Measurements from ENCODE around the gene AASDH. TPM values are rescaled to one million over a fixed set of nuclear protein-coding genes. Genes with fewer than 3 reads are reported as not detected.
A peak's percentile ranks its signal among the peaks of the same experiment; 100 is the strongest.

The AASDH gene, protein sequence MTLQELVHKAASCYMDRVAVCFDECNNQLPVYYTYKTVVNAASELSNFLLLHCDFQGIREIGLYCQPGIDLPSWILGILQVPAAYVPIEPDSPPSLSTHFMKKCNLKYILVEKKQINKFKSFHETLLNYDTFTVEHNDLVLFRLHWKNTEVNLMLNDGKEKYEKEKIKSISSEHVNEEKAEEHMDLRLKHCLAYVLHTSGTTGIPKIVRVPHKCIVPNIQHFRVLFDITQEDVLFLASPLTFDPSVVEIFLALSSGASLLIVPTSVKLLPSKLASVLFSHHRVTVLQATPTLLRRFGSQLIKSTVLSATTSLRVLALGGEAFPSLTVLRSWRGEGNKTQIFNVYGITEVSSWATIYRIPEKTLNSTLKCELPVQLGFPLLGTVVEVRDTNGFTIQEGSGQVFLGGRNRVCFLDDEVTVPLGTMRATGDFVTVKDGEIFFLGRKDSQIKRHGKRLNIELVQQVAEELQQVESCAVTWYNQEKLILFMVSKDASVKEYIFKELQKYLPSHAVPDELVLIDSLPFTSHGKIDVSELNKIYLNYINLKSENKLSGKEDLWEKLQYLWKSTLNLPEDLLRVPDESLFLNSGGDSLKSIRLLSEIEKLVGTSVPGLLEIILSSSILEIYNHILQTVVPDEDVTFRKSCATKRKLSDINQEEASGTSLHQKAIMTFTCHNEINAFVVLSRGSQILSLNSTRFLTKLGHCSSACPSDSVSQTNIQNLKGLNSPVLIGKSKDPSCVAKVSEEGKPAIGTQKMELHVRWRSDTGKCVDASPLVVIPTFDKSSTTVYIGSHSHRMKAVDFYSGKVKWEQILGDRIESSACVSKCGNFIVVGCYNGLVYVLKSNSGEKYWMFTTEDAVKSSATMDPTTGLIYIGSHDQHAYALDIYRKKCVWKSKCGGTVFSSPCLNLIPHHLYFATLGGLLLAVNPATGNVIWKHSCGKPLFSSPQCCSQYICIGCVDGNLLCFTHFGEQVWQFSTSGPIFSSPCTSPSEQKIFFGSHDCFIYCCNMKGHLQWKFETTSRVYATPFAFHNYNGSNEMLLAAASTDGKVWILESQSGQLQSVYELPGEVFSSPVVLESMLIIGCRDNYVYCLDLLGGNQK
- 10 to 100 TPM; 19.2 to 23.7 TPM for total RNA-seq
- 10 to 100 TPM; 19.4 to 20.0 TPM for polyA plus RNA-seq

DNA sequence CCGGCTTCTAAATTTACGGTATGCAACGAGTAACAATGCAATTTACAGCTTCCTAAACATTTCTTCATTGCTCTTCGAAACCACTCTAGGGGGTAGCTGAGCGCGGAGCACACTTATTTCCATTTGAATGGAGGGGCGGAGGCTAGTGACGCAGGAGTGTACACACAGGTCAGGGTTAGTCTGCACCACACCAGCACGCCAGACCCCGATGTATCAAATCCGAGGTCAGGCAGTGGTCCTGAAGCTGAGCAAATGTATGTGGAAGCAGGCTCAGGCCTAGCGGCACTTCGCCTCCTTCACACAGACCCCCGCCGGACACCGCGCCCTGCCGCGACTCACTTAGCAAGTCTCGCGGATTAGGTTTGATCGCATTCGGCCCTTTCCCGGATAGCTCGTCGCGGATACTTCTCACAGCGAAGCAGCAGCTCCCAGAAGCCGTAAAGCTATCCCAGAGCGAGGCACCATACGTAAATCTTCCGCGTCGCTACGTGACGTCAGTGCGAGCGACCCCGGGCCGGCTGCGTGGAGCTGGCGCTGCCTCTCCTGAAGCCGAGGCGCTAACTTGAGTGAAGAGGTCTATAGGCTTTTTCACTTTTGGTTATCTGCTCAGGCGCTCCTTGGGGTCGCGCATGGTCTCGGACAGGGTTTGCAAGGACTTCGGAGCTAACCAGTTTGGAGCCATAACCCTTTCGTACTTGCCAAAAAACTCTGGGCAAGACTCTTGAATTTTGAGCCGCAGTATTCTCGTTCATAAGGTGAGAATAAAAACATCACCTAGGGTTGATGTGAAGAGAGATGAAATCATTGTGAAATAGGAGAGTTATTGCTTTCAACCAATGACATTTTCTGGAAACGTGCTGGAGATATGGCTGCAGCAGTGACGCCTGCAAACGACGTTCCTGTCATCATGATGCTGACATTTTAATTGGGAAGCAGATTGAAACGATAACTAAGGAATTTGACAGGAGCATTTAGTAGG is at the start of gene AASDH:
TSS of gene AASDH (minus strand) at position 469 of the 979 bp plus-strand sequence. CDS start 3,192 bp downstream, outside the sequence.
- peaks cover 2 to 13% of the 10 kb centered on the region in 2 donors for H3K36me3 Mint-ChIP-seq
- peak within 1 kb of the TSS; percentile 91 to 100 (median 96) for H3K4me3 Mint-ChIP-seq
- H3K9me3 ChIP-seq (ENCODE audit: control insufficient read depth in 1 of 2, low read length in 2 of 2) = no peaks in the 10 kb centered on the region
- peak within 1 kb of the TSS; percentile 81 for H3K27ac ChIP-seq (ENCODE audit: low read depth, low read length)
- H3K4me1 Mint-ChIP-seq = peaks cover 21 to 48% (median 37%) of the 10 kb centered on the region in 4 donors
- H3K27me3 ChIP-seq (ENCODE audit: insufficient read depth, low read length) = no peaks in the 10 kb centered on the region
- peaks cover 0 to 4% (median 0%) of the 10 kb centered on the region in 8 donors for H3K9me3 Mint-ChIP-seq
- no peaks in the 10 kb centered on the region for H3K36me3 ChIP-seq (ENCODE audit: insufficient read depth, low read length)
- CTCF ChIA-PET (ENCODE audit: partially characterized antibody) = interaction anchor here (1.0 to 2.1 kb wide), 11 partner anchors 10 to 590 kb away, joined by 3 to 15 read pairs (median 6); partner anchors contain the start of genes CEP135, NOA1, PAICS and PPAT
- H3K4me3 ChIP-seq (ENCODE audit: low read length in 2 of 2) = peak within 1 kb of the TSS; percentile 63 to 94
- POLR2A ChIA-PET (ENCODE audit: partially characterized antibody) = interaction anchor here (0.6 to 3.0 kb wide), 21 partner anchors 11 to 842 kb away, joined by 3 to 93 read pairs (median 4); partner anchors contain the start of genes CEP135, NOA1, PAICS and POLR2B
- peaks cover 20% of the 10 kb centered on the region for H3K4me1 ChIP-seq (ENCODE audit: insufficient read depth, low read length)
- H3K27ac Mint-ChIP-seq = peak within 1 kb of the TSS; percentile 98 to 100 (median 99)
- peak; percentile 94 to 96 (median 95) for DNase-seq
- H3K27me3 Mint-ChIP-seq = no peaks in the 10 kb centered on the region
- intact Hi-C loops (cut with micrococcal nuclease) = loop anchor here (1.0 to 5.0 kb wide), 8 partner anchors 49 to 840 kb away; partner anchors contain the start of genes ARL9, CEP135, CLOCK and NOA1

DNA sequence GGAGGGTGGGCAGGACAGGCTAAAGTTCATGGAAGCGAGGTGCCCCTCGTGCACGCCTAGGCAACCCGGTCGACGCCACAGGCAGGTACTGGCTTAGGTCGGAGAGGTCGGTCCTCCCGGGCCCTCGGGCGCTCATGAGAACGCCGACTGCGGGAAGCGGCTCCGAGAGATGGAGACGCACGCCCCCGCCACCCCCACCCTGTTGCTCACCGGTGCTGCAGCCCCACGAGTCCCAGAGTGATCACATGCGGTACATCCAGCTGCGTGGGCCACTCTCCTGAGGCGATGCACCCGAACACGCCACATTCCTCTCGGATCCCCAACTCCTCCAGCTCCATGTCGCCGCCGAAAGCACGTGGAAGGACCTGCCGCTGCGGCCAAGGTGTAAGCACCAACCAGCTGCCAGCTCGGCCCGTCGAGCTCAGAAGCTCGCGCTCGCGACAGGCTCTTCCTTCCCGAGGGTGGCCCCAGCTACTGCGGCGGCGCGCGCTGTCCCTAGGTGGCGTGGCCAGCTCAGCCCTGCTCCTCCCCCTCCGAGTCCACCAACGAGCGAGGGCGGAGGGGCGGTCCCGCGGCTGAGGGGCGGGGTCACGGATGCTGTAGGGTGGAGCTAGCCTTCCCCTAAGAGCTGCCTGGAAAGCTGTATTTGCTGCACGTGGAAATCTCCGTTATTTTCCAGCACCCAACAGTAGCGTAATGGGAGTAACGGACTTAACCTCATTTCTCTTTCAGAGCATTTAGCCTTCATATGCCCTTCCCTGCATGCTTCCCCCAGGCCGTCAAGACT is 48.0 kb upstream of the AASDH start, which contains the start of gene PPAT:
TSS of gene PPAT (minus strand) at position 476 of the 787 bp plus-strand sequence. CDS start at position 338, 138 bp downstream.
- Histone ChIP-seq H3K27me3 (ENCODE audit: insufficient read depth, low read length) (no peaks in the 10 kb centered on the region), H3K4me3 (ENCODE audit: low read length in 2 of 2) (peak within 1 kb of the TSS; percentile 76 to 82), H3K4me1 (ENCODE audit: insufficient read depth, low read length) (peaks cover 26% of the 10 kb centered on the region), H3K27ac (ENCODE audit: low read depth, low read length) (peak within 1 kb of the TSS; percentile 61), H3K9me3 (ENCODE audit: control insufficient read depth in 1 of 2, low read length in 2 of 2) (no peaks in the 10 kb centered on the region), H3K36me3 (ENCODE audit: insufficient read depth, low read length) (no peaks in the 10 kb centered on the region)
- POLR2A ChIA-PET (ENCODE audit: partially characterized antibody) = interaction anchor here (0.6 to 5.0 kb wide), 22 partner anchors 9 to 1040 kb away, joined by 3 to 93 read pairs (median 14); partner anchors contain the start of genes AASDH, CEP135, NOA1 and POLR2B
- peaks cover 0 to 4% (median 0%) of the 10 kb centered on the region in 8 donors for H3K9me3 Mint-ChIP-seq
- peaks cover 0 to 13% of the 10 kb centered on the region in 2 donors for H3K36me3 Mint-ChIP-seq
- peak within 1 kb of the TSS; percentile 90 to 99 (median 94) for H3K4me3 Mint-ChIP-seq
- DNase-seq = peak; percentile 98 to 99 (median 99)
- H3K27me3 Mint-ChIP-seq = peaks cover 0 to 2% of the 10 kb centered on the region in 2 donors
- peaks cover 23 to 62% (median 39%) of the 10 kb centered on the region in 4 donors for H3K4me1 Mint-ChIP-seq
- intact Hi-C loops (cut with micrococcal nuclease) = loop anchor here (1.0 to 5.0 kb wide), 7 partner anchors 95 to 1040 kb away; partner anchors contain the start of genes CLOCK, EXOC1, NOA1 and REST
- H3K27ac Mint-ChIP-seq = peak within 1 kb of the TSS; percentile 87 to 98 (median 96)
- CTCF ChIA-PET (ENCODE audit: partially characterized antibody) = interaction anchor here (0.6 to 6.4 kb wide), 20 partner anchors 10 to 557 kb away, joined by 3 to 81 read pairs (median 7); partner anchors contain the start of genes AASDH, NOA1, POLR2B and SRP72

DNA sequence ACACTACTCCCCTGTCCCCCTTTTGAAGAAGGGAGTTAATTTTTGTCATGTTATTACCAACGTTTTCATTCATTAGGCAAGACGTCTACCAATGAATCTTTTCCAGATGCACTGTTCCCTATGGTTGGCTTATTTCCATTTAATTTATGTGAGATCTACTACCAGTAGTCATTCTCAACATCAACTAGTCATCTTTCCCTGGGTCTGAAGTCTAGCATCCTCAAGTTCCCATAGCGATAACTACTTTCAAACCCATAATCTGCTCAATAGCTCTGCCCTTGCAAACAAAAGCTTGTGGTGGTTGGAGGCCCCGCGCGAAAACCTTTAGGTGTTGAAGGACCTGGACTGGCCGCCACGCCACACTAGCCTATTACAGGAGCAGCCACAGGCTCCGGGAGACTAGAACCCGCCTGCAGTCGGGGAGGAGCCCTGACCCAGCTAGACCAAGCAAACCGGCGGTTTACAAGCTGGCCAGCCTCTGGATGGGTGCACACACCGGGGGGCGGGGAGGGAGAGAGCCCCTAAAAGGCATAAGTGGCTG is 47.4 kb upstream of the AASDH start:
- peak overlapping the region; percentile 73 to 82 for H3K4me3 ChIP-seq (ENCODE audit: low read length in 2 of 2)
- DNase-seq = peak in 1 of 5 donors; percentile 27
- Mint-ChIP-seq H3K36me3 (peaks cover 0 to 13% of the 10 kb centered on the region in 2 donors), H3K27ac (peak overlapping the region; percentile 22 to 98 (median 96)), H3K9me3 (peaks cover 0 to 4% (median 0%) of the 10 kb centered on the region in 8 donors), H3K4me3 (peak overlapping the region; percentile 90 to 99 (median 94)), H3K4me1 (peaks cover 24 to 58% (median 36%) of the 10 kb centered on the region in 4 donors), H3K27me3 (peaks cover 0 to 2% of the 10 kb centered on the region in 2 donors)
- H3K27me3 ChIP-seq (ENCODE audit: insufficient read depth, low read length) = no peaks in the 10 kb centered on the region
- no peaks in the 10 kb centered on the region for H3K9me3 ChIP-seq (ENCODE audit: control insufficient read depth in 1 of 2, low read length in 2 of 2)
- ChIA-PET POLR2A (ENCODE audit: partially characterized antibody) (interaction anchor here (0.6 to 5.0 kb wide), 13 partner anchors 9 to 543 kb away, joined by 4 to 93 read pairs (median 23); partner anchors contain the start of genes AASDH, CEP135, NOA1 and POLR2B), CTCF (ENCODE audit: partially characterized antibody) (interaction anchor here (0.6 to 6.4 kb wide), 11 partner anchors 11 to 558 kb away, joined by 3 to 81 read pairs (median 7); partner anchors contain the start of genes AASDH and SRP72)
- H3K36me3 ChIP-seq (ENCODE audit: insufficient read depth, low read length) = no peaks in the 10 kb centered on the region
- intact Hi-C loops (cut with micrococcal nuclease) = loop anchor here (1.0 to 5.0 kb wide), 7 partner anchors 96 to 1039 kb away; partner anchors contain the start of genes CLOCK, EXOC1, NOA1 and REST
- peak overlapping the region; percentile 61 for H3K27ac ChIP-seq (ENCODE audit: low read depth, low read length)
- H3K4me1 ChIP-seq (ENCODE audit: insufficient read depth, low read length) = peaks cover 26% of the 10 kb centered on the region

DNA sequence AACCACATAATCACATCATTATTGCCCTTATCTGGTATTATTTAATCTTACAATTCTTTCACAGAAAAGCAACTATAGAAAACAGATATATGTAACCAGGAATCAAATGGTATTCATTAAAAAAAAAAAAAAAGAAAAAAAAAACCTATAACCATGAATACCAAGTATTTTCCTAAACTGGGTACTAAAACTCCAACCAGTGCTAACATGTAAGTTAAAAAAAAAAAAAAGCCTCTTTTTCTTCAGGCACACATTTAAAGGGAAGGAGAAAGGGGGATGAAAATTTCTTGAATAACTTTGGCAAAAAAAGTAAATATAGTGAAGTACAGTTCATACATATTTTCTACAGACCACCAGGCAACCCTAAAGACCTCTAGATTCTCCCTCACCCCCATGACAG is 46.0 kb upstream of the AASDH start:
- no peaks in the 10 kb centered on the region for H3K9me3 ChIP-seq (ENCODE audit: control insufficient read depth in 1 of 2, low read length in 2 of 2)
- H3K27ac Mint-ChIP-seq = peak overlapping the region in 2 of 7 donors; percentile 19 to 87
- POLR2A ChIA-PET (ENCODE audit: partially characterized antibody) = interaction anchor here (4.4 kb wide), 1 partner anchor 32 kb away, joined by 49 read pairs; no protein-coding TSS in a partner anchor
- H3K36me3 Mint-ChIP-seq = peaks cover 0 to 13% of the 10 kb centered on the region in 2 donors
- no peak overlapping the region for H3K27ac ChIP-seq (ENCODE audit: low read depth, low read length)
- DNase-seq = no peak
- intact Hi-C loops (cut with micrococcal nuclease) = no loop called here
- H3K4me3 Mint-ChIP-seq = peak overlapping the region in 4 of 8 donors; percentile 25 to 93 (median 38)
- CTCF ChIA-PET (ENCODE audit: partially characterized antibody) = interaction anchor here (1.4 to 6.4 kb wide), 2 partner anchors 10 to 32 kb away, joined by 3 to 81 read pairs; no protein-coding TSS in a partner anchor
- H3K4me1 Mint-ChIP-seq = peaks cover 19 to 53% (median 31%) of the 10 kb centered on the region in 4 donors
- peaks cover 0 to 4% (median 0%) of the 10 kb centered on the region in 8 donors for H3K9me3 Mint-ChIP-seq
- H3K36me3 ChIP-seq (ENCODE audit: insufficient read depth, low read length) = no peaks in the 10 kb centered on the region
- H3K27me3 Mint-ChIP-seq = peaks cover 0 to 2% of the 10 kb centered on the region in 2 donors
- H3K27me3 ChIP-seq (ENCODE audit: insufficient read depth, low read length) = no peaks in the 10 kb centered on the region
- H3K4me1 ChIP-seq (ENCODE audit: insufficient read depth, low read length) = peaks cover 26% of the 10 kb centered on the region
- H3K4me3 ChIP-seq (ENCODE audit: low read length in 2 of 2) = no peak overlapping the region

DNA sequence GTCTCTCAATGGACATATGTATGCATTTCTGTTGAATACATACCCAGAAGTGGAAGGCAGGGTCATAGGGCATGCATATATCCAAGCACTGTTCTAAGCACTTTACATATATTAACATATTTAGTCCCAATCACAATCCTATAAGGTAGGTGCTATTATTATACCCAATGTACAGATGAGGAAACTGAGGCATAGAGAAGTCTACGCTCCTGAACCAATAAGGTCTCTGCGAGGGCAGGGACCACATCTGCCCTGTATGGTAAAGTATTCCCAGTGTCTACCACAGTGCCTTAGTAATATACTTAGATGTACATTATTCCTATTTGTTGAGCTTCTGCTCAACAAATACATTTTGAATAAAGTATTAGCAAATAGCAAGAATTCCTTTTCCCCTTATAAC is 42.9 kb upstream of the AASDH start:
- POLR2A ChIA-PET (ENCODE audit: partially characterized antibody) = no interaction called here
- Histone ChIP-seq H3K36me3 (ENCODE audit: insufficient read depth, low read length) (no peaks in the 10 kb centered on the region), H3K27ac (ENCODE audit: low read depth, low read length) (no peak overlapping the region), H3K27me3 (ENCODE audit: insufficient read depth, low read length) (no peaks in the 10 kb centered on the region), H3K4me3 (ENCODE audit: low read length in 2 of 2) (no peak overlapping the region), H3K9me3 (ENCODE audit: control insufficient read depth in 1 of 2, low read length in 2 of 2) (no peaks in the 10 kb centered on the region), H3K4me1 (ENCODE audit: insufficient read depth, low read length) (peaks cover 18% of the 10 kb centered on the region)
- Mint-ChIP-seq H3K36me3 (peaks cover 0 to under 1% of the 10 kb centered on the region in 2 donors), H3K27me3 (no peaks in the 10 kb centered on the region), H3K4me3 (no peak overlapping the region), H3K4me1 (peaks cover 15 to 26% (median 21%) of the 10 kb centered on the region in 4 donors), H3K27ac (no peak overlapping the region), H3K9me3 (no peaks in the 10 kb centered on the region)
- intact Hi-C loops (cut with micrococcal nuclease) = no loop called here
- CTCF ChIA-PET (ENCODE audit: partially characterized antibody) = interaction anchor here (1.2 kb wide), 1 partner anchor 8 kb away, joined by 3 read pairs; no protein-coding TSS in a partner anchor
- no peak for DNase-seq
